GM21367 (cell line): ENCODE results near the gene DDX25.

Experiments used
- ATAC-seq: cut with Tn5 transposase; IDR thresholded peaks from one replicate; pipeline ENCODE4 v1.9.1; 2021; ENCODE audit not compliant: unreplicated experiment

The DDX25 gene

GRCh38 chr11:125948278-125949051 is 44.2 kb downstream of the DDX25 start:
- ATAC-seq, result no peak

GRCh38 chr11:125949271-125950177 is 45.2 kb downstream of the DDX25 start:
- no peak for ATAC-seq

GRCh38 chr11:125950178-125950490 is 45.8 kb downstream of the DDX25 start:
- no peak for ATAC-seq

- ATAC-seq, result no peak
Observed at GRCh38 chr11:125950696-125951651, 46.7 kb downstream of the DDX25 start.

- ATAC-seq, result no peak
Observed at GRCh38 chr11:125951731-125952130, 47.4 kb downstream of the DDX25 start.

GRCh38 chr11:125952559-125952958 is 48.3 kb downstream of the DDX25 start:
- ATAC-seq, result no peak

- ATAC-seq, result no peak
Observed at GRCh38 chr11:125952973-125953372, 48.7 kb downstream of the DDX25 start.

- ATAC-seq, result no peak
Observed at GRCh38 chr11:125953401-125953935, 49.2 kb downstream of the DDX25 start.

GRCh38 chr11:125954123-125954944 is 50.0 kb downstream of the DDX25 start:
- ATAC-seq, result no peak

- ATAC-seq, result no peak
Observed at GRCh38 chr11:125954945-125955640, 50.8 kb downstream of the DDX25 start.

GRCh38 chr11:125955856-125956255 is 51.5 kb downstream of the DDX25 start:
- no peak for ATAC-seq

GRCh38 chr11:125956391-125957134 is 52.3 kb downstream of the DDX25 start:
- no peak for ATAC-seq

GRCh38 chr11:125957618-125958332 is 53.5 kb downstream of the DDX25 start:
- no peak for ATAC-seq

- no peak for ATAC-seq
Observed at GRCh38 chr11:125958872-125959400, 54.6 kb downstream of the DDX25 start.

GRCh38 chr11:125959511-125959910 is 55.2 kb downstream of the DDX25 start:
- ATAC-seq, result no peak

GRCh38 chr11:125959931-125960330 is 55.6 kb downstream of the DDX25 start:
- ATAC-seq, result no peak

- ATAC-seq, result no peak
Observed at GRCh38 chr11:125960771-125961170, 56.5 kb downstream of the DDX25 start.

- ATAC-seq, result no peak
Observed at GRCh38 chr11:125967515-125967914, 63.2 kb downstream of the DDX25 start.
